Peyer's patch (tissue), 4 donors: ENCODE measurements around the gene SERTAD3. TPM values are rescaled to one million over a fixed set of nuclear protein-coding genes. Genes with fewer than 3 reads are reported as not detected.

Source experiments
- DNase-seq, 3 donors: peaks; one replicate each; pipeline ENCODE4 v3.0.0-alpha.2; 2017 to 2019
- H3K27ac ChIP-seq, 4 donors: fragments of 200-600 bp; sonication (generic); one replicate each; pipeline ENCODE4 v1.5.1; 2016 to 2019
- H3K27me3 ChIP-seq, 2 donors: fragments of 200-600 bp; sonication (generic); one replicate each; pipeline ENCODE4 v1.5.1; 2019
- H3K36me3 ChIP-seq, 3 donors: fragments of 200-600 bp; sonication (generic); one replicate each; pipeline ENCODE4 v1.5.1; 2016 to 2019
- H3K4me1 ChIP-seq, 4 donors: fragments of 200-600 bp; sonication (generic); one replicate each; pipeline ENCODE4 v1.5.1; 2016 to 2019
- H3K4me3 ChIP-seq, 4 donors: fragments of 200-600 bp; sonication (generic); 1 replicate in 3 of 4; 2 replicates in 1 of 4; pipeline ENCODE4 v1.5.1; 2016 to 2019; ENCODE audit warnings: mild to moderate bottlenecking in 1 of 4
- H3K9me3 ChIP-seq, 4 donors: fragments of 200-600 bp; sonication (generic); one replicate each; pipeline ENCODE4 v1.5.1; 2016 to 2019; ENCODE audit warnings: mild to moderate bottlenecking in 1 of 4
- CTCF ChIP-seq, 6 experiments: fragments of 450-650 bp in 4 of 6; fragments of 200-600 bp in 2 of 6; sonication (generic) in 1 of 6; IDR thresholded peaks; one replicate each; pipeline ENCODE4 v1.5.1; 2017 to 2019; ENCODE audit warnings: antibody characterized with exemption in 6 of 6, mild to moderate bottlenecking in 3 of 6, moderate library complexity in 1 of 6
- POLR2A ChIP-seq, 2 donors: fragments of 450-650 bp; IDR thresholded peaks; one replicate each; pipeline ENCODE4 v1.5.1; 2017; ENCODE audit warnings: antibody characterized with exemption in 2 of 2, mild to moderate bottlenecking in 2 of 2, moderate library complexity in 2 of 2
- total RNA-seq, 4 donors: library from RNA; depleted of rRNA; stranded (reverse); fragments of >200 nt; gene quantifications; one replicate each; pipeline ENCODE4 v1.1.0, GENCODE V29; 2016

SERTAD3 gene
- total RNA-seq, 4 donors from 2014 or later: 9.1 to 22.4 (median 15.2) TPM

DNA sequence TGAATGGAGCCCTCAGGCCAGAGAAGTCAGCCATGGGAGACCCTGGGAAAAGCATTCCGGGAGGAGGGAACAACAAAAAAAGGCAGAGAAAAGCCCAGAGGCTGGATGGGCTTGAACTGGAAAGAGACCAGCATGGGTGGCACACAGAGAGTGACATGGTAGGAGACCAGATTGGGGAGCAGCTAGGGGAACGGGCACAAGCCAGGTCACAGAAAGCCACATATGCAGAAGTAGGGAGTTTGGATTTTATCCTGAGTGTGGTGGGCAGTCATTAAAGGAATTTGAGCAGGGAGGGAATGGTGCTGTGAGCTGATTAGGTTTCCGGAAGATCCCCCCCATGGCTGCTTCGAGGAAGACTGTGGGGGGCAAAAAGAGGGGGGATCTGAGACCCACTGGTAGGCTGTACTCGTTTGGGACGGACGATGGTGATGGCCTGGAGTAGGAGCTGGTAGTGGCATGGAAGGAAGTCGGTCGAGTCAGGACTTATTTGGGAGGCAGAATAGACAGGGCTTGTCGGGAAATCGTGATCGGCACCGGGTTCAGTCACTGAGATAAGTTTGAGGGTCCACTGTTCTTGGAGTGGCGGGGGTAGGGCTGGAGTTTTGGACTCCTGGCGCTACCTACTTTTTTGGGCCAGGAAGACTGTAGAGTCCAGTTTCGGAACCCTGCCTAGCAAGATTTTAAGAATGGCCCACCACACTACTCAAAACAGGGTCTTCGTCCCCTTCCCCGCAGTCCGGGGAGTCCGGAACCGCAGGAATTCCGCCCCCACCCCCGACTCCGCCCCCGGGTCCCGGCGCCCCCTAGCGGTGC, 19.3 kb downstream of the SERTAD3 start:
- Histone ChIP-seq H3K27ac (peak overlapping the region; percentile 98 to 100 (median 100)), H3K36me3 (peaks cover 0 to 13% (median 0%) of the 10 kb centered on the region in 3 donors), H3K27me3 (no peaks in the 10 kb centered on the region), H3K4me3 (peak overlapping the region; percentile 81 to 97 (median 91)), H3K9me3 (no peaks in the 10 kb centered on the region), H3K4me1 (peaks cover 3 to 43% (median 11%) of the 10 kb centered on the region in 4 donors)
- DNase-seq: peak in 1 of 3 donors; percentile 55
- no peak for TF ChIP-seq POLR2A (IDR thresholded peaks at IDR 0.05)
- TF ChIP-seq CTCF (IDR thresholded peaks at IDR 0.05): no peak

- H3K9me3 ChIP-seq: no peaks in the 10 kb centered on the region
- H3K27ac ChIP-seq: peak overlapping the region in 1 of 4 donors; percentile 100
- H3K4me1 ChIP-seq: peaks cover 3 to 43% (median 11%) of the 10 kb centered on the region in 4 donors
- peaks cover 0 to 13% (median 0%) of the 10 kb centered on the region in 3 donors for H3K36me3 ChIP-seq
- H3K4me3 ChIP-seq: peak overlapping the region in 1 of 4 donors; percentile 97
- no peaks in the 10 kb centered on the region for H3K27me3 ChIP-seq
- TF ChIP-seq CTCF (IDR thresholded peaks at IDR 0.05) (no peak), POLR2A (IDR thresholded peaks at IDR 0.05) (no peak)
- no peak for DNase-seq
These were observed 20.2 kb downstream of the SERTAD3 start for GRCh38 chr19:40423938-40424337.

GRCh38 chr19:40422748-40423566, 21.2 kb downstream of the SERTAD3 start:
- Histone ChIP-seq H3K4me3 (no peak overlapping the region), H3K36me3 (peaks cover 0 to 13% (median 0%) of the 10 kb centered on the region in 3 donors), H3K4me1 (peaks cover 3 to 43% (median 11%) of the 10 kb centered on the region in 4 donors), H3K27ac (peak overlapping the region in 3 of 4 donors; percentile 25 to 95 (median 45)), H3K9me3 (no peaks in the 10 kb centered on the region), H3K27me3 (no peaks in the 10 kb centered on the region)
- no peak for TF ChIP-seq POLR2A (IDR thresholded peaks at IDR 0.05)
- TF ChIP-seq CTCF (IDR thresholded peaks at IDR 0.05): no peak
- DNase-seq: no peak

GRCh38 chr19:40421993-40422747, 22.0 kb downstream of the SERTAD3 start:
- H3K27ac ChIP-seq: peak overlapping the region; percentile 95 to 99 (median 96)
- peaks cover 3 to 50% (median 11%) of the 10 kb centered on the region in 4 donors for H3K4me1 ChIP-seq
- H3K9me3 ChIP-seq: no peaks in the 10 kb centered on the region
- no peak for TF ChIP-seq CTCF (IDR thresholded peaks at IDR 0.05)
- TF ChIP-seq POLR2A (IDR thresholded peaks at IDR 0.05): no peak
- no peak for DNase-seq
- H3K4me3 ChIP-seq: peak overlapping the region in 1 of 4 donors; percentile 61
- no peaks in the 10 kb centered on the region for H3K27me3 ChIP-seq
- peaks cover 0 to 13% (median 0%) of the 10 kb centered on the region in 3 donors for H3K36me3 ChIP-seq
